ENCODE results near the gene SLC12A3.
A peak's percentile ranks its signal among the peaks of the same experiment; 100 is the strongest.
"Not testable (repeated sequence)": the region's sequence is repeated elsewhere in the genome, so short reads cannot be mapped to it uniquely, and the experiment has no call there.

The SLC12A3 gene

GRCh38 chr16:56933828-56934598 is 69.0 kb downstream of the SLC12A3 start:
- Histone ChIP-seq H3K4me3 (peak overlapping the region; percentile 96), H3K27ac (peak overlapping the region; percentile 96 to 100)
- TF ChIP-seq CTCF (IDR thresholded peaks at IDR 0.05), result no peak
- no peak for DNase-seq (ENCODE audit: low spot score)

- H3K27ac ChIP-seq, result peak overlapping the region; percentile 4 to 100
- H3K4me3 ChIP-seq, result peak overlapping the region; percentile 96
- DNase-seq (ENCODE audit: low spot score), result not testable (repeated sequence)
Measured at GRCh38 chr16:56934599-56935145, 69.7 kb downstream of the SLC12A3 start.

GRCh38 chr16:56935201-56935600 is 70.2 kb downstream of the SLC12A3 start:
- DNase-seq (ENCODE audit: low spot score), result no peak
- Histone ChIP-seq H3K4me3 (peak overlapping the region; percentile 96), H3K27ac (peak overlapping the region; percentile 4 to 62)
- TF ChIP-seq CTCF (IDR thresholded peaks at IDR 0.05), result no peak

- Histone ChIP-seq H3K27ac (no peak overlapping the region), H3K4me3 (peak overlapping the region; percentile 7)
- TF ChIP-seq CTCF (IDR thresholded peaks at IDR 0.05), result no peak
- no peak for DNase-seq (ENCODE audit: low spot score)
Measured at GRCh38 chr16:56936491-56936890, 71.5 kb downstream of the SLC12A3 start.

- TF ChIP-seq CTCF (IDR thresholded peaks at IDR 0.05), result no peak
- Histone ChIP-seq H3K27ac (no peak overlapping the region), H3K4me3 (no peak overlapping the region)
- no peak for DNase-seq (ENCODE audit: low spot score)
Measured at GRCh38 chr16:56936950-56937349, 71.9 kb downstream of the SLC12A3 start.

GRCh38 chr16:56938664-56939513 is 73.9 kb downstream of the SLC12A3 start:
- Histone ChIP-seq H3K4me3 (no peak overlapping the region), H3K27ac (no peak overlapping the region)
- DNase-seq (ENCODE audit: low spot score), result no peak
- no peak for TF ChIP-seq CTCF (IDR thresholded peaks at IDR 0.05)

GRCh38 chr16:56939801-56940200 is 74.8 kb downstream of the SLC12A3 start:
- no peak for TF ChIP-seq CTCF (IDR thresholded peaks at IDR 0.05)
- Histone ChIP-seq H3K27ac (no peak overlapping the region), H3K4me3 (no peak overlapping the region)
- no peak for DNase-seq (ENCODE audit: low spot score)

Measured in coronary artery (tissue), 2 donors.